H1 (cell line): ENCODE measurements around the gene SLC6A12. TPM values are rescaled to one million over a fixed set of nuclear protein-coding genes. Genes with fewer than 3 reads are reported as not detected.

ENCODE experiments used
- ATF3 ChIP-seq: IDR thresholded peaks from 2 replicates; pipeline ENCODE4 v1.6.1; 2011; ENCODE audit warnings: low read depth, mild to moderate bottlenecking, low read length; ENCODE audit not compliant: insufficient read depth
- CBX8 ChIP-seq: fragments of 300-800, 300-1000 bp; sonication (generic); IDR thresholded peaks from 2 replicates; pipeline ENCODE4 v1.7.1; 2016; ENCODE audit warnings: low read depth, low read length, borderline replicate concordance
- TAF7 ChIP-seq: optimal IDR thresholded peaks from 2 replicates; pipeline ENCODE3; 2011; ENCODE audit warnings: low read depth, mild to moderate bottlenecking, inconsistent platforms, low read length, moderate library complexity, borderline replicate concordance
- polyA plus RNA-seq, 7 experiments: library from polyadenylated mRNA; depleted of rRNA in 3 of 7; stranded (reverse) in 5 of 7; unstranded in 2 of 7; fragments of >200 nt in 5 of 7; fragments of 200-250 nt in 2 of 7; gene quantifications; 1 replicate in 5 of 7; 2 replicates in 1 of 7; 4 replicates in 1 of 7; pipeline versions ENCODE4 v1.2.1 to v1.2.3, GENCODE V29; 2011 to 2013; ENCODE audit warnings: missing spikeins in 2 of 7, mixed read lengths in 2 of 7
- total RNA-seq: library from RNA; stranded (reverse); fragmentation: NEBNext Ultra II Directional; extraction: Animal tissue kit (Norgen Biotek cat#: 25700); gene quantifications from 2 replicates; pipeline ENCODE4 v1.2.1, GENCODE V29; 2021
- TF ChIP-seq, protein P1 (sequence below): fragments of 300-600 bp; sonication (generic); IDR thresholded peaks from 2 replicates; pipeline ENCODE4 v1.7.1; 2012; ENCODE audit warnings: low read length, moderate library complexity, mild to moderate bottlenecking, inconsistent platforms; ENCODE audit not compliant: insufficient replicate concordance

Gene SLC6A12
- total and polyA plus RNA-seq, 2 of the 8 experiments (the other 6 are each of a cell fraction or from before 2014, with no cell fraction given), result 0.70 to 1.1 TPM

GRCh38 chr12:160858-161257 lies 53.1 kb downstream of the SLC6A12 start (continued):
- TF ChIP-seq ATF3, result no peak
- TF ChIP-seq, protein P1, sequence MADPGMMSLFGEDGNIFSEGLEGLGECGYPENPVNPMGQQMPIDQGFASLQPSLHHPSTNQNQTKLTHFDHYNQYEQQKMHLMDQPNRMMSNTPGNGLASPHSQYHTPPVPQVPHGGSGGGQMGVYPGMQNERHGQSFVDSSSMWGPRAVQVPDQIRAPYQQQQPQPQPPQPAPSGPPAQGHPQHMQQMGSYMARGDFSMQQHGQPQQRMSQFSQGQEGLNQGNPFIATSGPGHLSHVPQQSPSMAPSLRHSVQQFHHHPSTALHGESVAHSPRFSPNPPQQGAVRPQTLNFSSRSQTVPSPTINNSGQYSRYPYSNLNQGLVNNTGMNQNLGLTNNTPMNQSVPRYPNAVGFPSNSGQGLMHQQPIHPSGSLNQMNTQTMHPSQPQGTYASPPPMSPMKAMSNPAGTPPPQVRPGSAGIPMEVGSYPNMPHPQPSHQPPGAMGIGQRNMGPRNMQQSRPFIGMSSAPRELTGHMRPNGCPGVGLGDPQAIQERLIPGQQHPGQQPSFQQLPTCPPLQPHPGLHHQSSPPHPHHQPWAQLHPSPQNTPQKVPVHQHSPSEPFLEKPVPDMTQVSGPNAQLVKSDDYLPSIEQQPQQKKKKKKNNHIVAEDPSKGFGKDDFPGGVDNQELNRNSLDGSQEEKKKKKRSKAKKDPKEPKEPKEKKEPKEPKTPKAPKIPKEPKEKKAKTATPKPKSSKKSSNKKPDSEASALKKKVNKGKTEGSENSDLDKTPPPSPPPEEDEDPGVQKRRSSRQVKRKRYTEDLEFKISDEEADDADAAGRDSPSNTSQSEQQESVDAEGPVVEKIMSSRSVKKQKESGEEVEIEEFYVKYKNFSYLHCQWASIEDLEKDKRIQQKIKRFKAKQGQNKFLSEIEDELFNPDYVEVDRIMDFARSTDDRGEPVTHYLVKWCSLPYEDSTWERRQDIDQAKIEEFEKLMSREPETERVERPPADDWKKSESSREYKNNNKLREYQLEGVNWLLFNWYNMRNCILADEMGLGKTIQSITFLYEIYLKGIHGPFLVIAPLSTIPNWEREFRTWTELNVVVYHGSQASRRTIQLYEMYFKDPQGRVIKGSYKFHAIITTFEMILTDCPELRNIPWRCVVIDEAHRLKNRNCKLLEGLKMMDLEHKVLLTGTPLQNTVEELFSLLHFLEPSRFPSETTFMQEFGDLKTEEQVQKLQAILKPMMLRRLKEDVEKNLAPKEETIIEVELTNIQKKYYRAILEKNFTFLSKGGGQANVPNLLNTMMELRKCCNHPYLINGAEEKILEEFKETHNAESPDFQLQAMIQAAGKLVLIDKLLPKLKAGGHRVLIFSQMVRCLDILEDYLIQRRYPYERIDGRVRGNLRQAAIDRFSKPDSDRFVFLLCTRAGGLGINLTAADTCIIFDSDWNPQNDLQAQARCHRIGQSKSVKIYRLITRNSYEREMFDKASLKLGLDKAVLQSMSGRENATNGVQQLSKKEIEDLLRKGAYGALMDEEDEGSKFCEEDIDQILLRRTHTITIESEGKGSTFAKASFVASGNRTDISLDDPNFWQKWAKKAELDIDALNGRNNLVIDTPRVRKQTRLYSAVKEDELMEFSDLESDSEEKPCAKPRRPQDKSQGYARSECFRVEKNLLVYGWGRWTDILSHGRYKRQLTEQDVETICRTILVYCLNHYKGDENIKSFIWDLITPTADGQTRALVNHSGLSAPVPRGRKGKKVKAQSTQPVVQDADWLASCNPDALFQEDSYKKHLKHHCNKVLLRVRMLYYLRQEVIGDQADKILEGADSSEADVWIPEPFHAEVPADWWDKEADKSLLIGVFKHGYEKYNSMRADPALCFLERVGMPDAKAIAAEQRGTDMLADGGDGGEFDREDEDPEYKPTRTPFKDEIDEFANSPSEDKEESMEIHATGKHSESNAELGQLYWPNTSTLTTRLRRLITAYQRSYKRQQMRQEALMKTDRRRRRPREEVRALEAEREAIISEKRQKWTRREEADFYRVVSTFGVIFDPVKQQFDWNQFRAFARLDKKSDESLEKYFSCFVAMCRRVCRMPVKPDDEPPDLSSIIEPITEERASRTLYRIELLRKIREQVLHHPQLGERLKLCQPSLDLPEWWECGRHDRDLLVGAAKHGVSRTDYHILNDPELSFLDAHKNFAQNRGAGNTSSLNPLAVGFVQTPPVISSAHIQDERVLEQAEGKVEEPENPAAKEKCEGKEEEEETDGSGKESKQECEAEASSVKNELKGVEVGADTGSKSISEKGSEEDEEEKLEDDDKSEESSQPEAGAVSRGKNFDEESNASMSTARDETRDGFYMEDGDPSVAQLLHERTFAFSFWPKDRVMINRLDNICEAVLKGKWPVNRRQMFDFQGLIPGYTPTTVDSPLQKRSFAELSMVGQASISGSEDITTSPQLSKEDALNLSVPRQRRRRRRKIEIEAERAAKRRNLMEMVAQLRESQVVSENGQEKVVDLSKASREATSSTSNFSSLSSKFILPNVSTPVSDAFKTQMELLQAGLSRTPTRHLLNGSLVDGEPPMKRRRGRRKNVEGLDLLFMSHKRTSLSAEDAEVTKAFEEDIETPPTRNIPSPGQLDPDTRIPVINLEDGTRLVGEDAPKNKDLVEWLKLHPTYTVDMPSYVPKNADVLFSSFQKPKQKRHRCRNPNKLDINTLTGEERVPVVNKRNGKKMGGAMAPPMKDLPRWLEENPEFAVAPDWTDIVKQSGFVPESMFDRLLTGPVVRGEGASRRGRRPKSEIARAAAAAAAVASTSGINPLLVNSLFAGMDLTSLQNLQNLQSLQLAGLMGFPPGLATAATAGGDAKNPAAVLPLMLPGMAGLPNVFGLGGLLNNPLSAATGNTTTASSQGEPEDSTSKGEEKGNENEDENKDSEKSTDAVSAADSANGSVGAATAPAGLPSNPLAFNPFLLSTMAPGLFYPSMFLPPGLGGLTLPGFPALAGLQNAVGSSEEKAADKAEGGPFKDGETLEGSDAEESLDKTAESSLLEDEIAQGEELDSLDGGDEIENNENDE, result no peak
- no peak for TF ChIP-seq TAF7
- TF ChIP-seq CBX8, result no peak
